ENCODE data around the gene CDHR5.
"Not testable (repeated sequence)": the region's sequence is repeated elsewhere in the genome, so short reads cannot be mapped to it uniquely, and the experiment has no call there.

DNA sequence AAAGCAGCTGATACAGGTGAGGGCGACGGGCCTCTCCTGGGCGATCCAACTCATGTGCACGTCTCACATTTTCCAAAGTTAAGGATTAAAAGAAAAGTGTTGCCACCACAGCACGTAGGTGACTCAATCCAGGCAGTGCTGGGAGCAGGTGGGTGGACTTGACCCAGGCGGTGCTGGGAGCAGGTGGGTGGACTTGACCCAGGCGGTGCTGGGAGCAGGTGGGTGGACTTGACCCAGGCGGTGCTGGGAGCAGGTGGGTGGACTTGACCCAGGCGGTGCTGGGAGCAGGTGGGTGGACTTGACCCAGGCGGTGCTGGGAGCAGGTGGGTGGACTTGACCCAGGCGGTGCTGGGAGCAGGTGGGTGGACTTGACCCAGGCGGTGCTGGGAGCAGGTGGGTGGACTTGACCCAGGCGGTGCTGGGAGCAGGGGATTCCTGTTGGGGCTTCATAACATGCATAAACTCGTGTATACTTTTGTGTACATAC is 23.0 kb upstream of the CDHR5 start:
- TF ChIP-seq, protein P1, sequence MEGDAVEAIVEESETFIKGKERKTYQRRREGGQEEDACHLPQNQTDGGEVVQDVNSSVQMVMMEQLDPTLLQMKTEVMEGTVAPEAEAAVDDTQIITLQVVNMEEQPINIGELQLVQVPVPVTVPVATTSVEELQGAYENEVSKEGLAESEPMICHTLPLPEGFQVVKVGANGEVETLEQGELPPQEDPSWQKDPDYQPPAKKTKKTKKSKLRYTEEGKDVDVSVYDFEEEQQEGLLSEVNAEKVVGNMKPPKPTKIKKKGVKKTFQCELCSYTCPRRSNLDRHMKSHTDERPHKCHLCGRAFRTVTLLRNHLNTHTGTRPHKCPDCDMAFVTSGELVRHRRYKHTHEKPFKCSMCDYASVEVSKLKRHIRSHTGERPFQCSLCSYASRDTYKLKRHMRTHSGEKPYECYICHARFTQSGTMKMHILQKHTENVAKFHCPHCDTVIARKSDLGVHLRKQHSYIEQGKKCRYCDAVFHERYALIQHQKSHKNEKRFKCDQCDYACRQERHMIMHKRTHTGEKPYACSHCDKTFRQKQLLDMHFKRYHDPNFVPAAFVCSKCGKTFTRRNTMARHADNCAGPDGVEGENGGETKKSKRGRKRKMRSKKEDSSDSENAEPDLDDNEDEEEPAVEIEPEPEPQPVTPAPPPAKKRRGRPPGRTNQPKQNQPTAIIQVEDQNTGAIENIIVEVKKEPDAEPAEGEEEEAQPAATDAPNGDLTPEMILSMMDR (IDR thresholded peaks at IDR 0.05; ENCODE audit: poor library complexity) = not testable (repeated sequence)
- not testable (repeated sequence) for TF ChIP-seq EZH2phosphoT487 (IDR thresholded peaks at IDR 0.05; ENCODE audit: low read depth, severe bottlenecking, unreplicated experiment)
